ENCODE results near the gene ANK3.

GRCh38 chr10:60428387-60428737 lies 38.7 kb upstream of the ANK3 start:
- no peak for TF ChIP-seq E2F4 (CRISPR knock-in tag; IDR thresholded peaks at IDR 0.05; ENCODE audit: borderline replicate concordance, low read depth)
- TF ChIP-seq FOXK1 (CRISPR knock-in tag; IDR thresholded peaks at IDR 0.05) = no peak
- no peak for TF ChIP-seq CTCF (IDR thresholded peaks at IDR 0.05)
- no peak for TF ChIP-seq AFF4 (CRISPR knock-in tag; IDR thresholded peaks at IDR 0.05; ENCODE audit: borderline replicate concordance)
- no peak for TF ChIP-seq CREM (CRISPR knock-in tag; IDR thresholded peaks at IDR 0.05)
- TF ChIP-seq MAX (CRISPR knock-in tag; IDR thresholded peaks at IDR 0.05) = no peak
- TF ChIP-seq ESRRA (CRISPR knock-in tag; IDR thresholded peaks at IDR 0.05; ENCODE audit: borderline replicate concordance) = no peak
- no peak for TF ChIP-seq IRF2 (CRISPR knock-in tag; IDR thresholded peaks at IDR 0.05; ENCODE audit: borderline replicate concordance, low read depth)
- no peak for TF ChIP-seq NR1H2 (CRISPR knock-in tag; IDR thresholded peaks at IDR 0.05)

Data from WTC11 (cell line).